Ishikawa (cell line): ENCODE results near the gene ZNF367.

Experiments used
- CEBPB ChIP-seq: IDR thresholded peaks from 2 replicates; pipeline ENCODE4 v1.6.1; 2012
- CREB1 ChIP-seq: IDR thresholded peaks from 2 replicates; pipeline ENCODE4 v1.6.1; 2012; ENCODE audit warnings: low read depth
- EGR1 ChIP-seq: IDR thresholded peaks from 2 replicates; pipeline ENCODE4 v1.6.1; 2012
- EP300 ChIP-seq: IDR thresholded peaks from 2 replicates; pipeline ENCODE4 v1.6.1; 2012; ENCODE audit warnings: borderline replicate concordance
- FOXM1 ChIP-seq: IDR thresholded peaks from 2 replicates; pipeline ENCODE4 v1.6.1; 2012; ENCODE audit warnings: low read depth, borderline replicate concordance
- NFIC ChIP-seq: IDR thresholded peaks from 2 replicates; pipeline ENCODE4 v1.6.1; 2012
- RAD21 ChIP-seq: IDR thresholded peaks from 2 replicates; pipeline ENCODE4 v1.6.1; 2012; ENCODE audit warnings: low read depth
- REST ChIP-seq: IDR thresholded peaks from 2 replicates; pipeline ENCODE4 v1.6.1; 2012; ENCODE audit warnings: low read depth, mild to moderate bottlenecking
- TAF1 ChIP-seq: IDR thresholded peaks from 2 replicates; pipeline ENCODE4 v1.6.1; 2012; ENCODE audit warnings: low read depth, mild to moderate bottlenecking
- TCF12 ChIP-seq: IDR thresholded peaks from 2 replicates; pipeline ENCODE4 v1.6.1; 2012; ENCODE audit warnings: low read depth
- TEAD4 ChIP-seq: IDR thresholded peaks from 2 replicates; pipeline ENCODE4 v1.6.1; 2012
- YY1 ChIP-seq: IDR thresholded peaks from 2 replicates; pipeline ENCODE4 v1.6.1; 2012; ENCODE audit warnings: low read depth
- ZBTB7A ChIP-seq: IDR thresholded peaks from 2 replicates; pipeline ENCODE4 v1.6.1; 2012; ENCODE audit warnings: low read depth
- TF ChIP-seq, protein P1 (sequence below): IDR thresholded peaks from 2 replicates; pipeline ENCODE4 v1.6.1; 2012
- TF ChIP-seq, protein P2 (sequence below): IDR thresholded peaks from 2 replicates; pipeline ENCODE4 v1.6.1; 2012

Gene ZNF367

DNA sequence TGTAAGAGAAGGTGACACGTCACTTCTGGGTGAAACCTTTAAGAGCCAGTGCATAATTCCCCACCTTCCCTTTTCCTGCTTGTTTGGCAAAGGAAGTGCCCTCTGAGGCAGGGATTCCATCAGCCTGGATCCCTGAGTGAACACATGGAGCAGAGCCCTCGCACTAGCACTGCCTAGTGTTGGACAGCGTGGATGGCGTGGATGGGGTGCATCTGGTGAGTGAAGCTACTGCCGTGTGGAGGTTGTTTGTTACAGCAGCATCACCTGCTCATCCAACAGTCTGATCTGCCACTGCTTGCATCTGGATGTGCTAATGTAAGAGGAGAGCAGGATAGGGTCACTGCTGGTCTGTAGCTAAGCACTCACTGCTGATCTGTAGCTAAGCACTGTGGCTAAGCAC lies 69.9 kb downstream of the ZNF367 start:
- TF ChIP-seq TCF12 (no peak), REST (no peak), TEAD4 (no peak), EGR1 (no peak), FOXM1 (no peak), NFIC (no peak), RAD21 (no peak), TAF1 (no peak), ZBTB7A (no peak), CREB1 (no peak), CEBPB (no peak), EP300 (no peak), YY1 (no peak)
- TF ChIP-seq, protein P1, sequence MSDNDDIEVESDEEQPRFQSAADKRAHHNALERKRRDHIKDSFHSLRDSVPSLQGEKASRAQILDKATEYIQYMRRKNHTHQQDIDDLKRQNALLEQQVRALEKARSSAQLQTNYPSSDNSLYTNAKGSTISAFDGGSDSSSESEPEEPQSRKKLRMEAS: no peak
- TF ChIP-seq, protein P2, sequence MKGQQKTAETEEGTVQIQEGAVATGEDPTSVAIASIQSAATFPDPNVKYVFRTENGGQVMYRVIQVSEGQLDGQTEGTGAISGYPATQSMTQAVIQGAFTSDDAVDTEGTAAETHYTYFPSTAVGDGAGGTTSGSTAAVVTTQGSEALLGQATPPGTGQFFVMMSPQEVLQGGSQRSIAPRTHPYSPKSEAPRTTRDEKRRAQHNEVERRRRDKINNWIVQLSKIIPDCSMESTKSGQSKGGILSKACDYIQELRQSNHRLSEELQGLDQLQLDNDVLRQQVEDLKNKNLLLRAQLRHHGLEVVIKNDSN: no peak

DNA sequence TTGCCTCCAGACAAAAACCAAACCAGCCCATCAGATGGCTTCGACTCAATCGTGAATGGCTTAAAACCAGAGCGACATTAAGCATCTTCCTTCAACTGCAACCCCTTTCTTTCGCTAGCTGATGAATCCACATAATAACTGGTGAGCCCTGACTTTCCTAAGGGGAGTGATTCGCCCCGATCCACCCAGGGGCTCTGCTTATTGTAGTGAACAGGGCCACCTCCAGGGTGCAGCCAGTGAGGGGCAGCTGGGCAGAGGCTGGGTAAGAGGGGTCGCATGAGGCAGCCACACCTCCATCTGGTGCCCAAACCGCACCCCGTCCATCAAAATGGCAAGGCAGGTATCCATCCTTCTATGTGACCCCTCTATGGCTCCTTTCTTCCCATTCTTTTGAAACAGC lies 72.6 kb downstream of the ZNF367 start:
- no peak for TF ChIP-seq TAF1
- TF ChIP-seq TEAD4: no peak
- TF ChIP-seq EGR1: no peak

GRCh38 chr9:96344458-96345180 lies 73.6 kb downstream of the ZNF367 start:
- TF ChIP-seq, protein P2: peak; percentile 76
- no peak for TF ChIP-seq YY1

DNA sequence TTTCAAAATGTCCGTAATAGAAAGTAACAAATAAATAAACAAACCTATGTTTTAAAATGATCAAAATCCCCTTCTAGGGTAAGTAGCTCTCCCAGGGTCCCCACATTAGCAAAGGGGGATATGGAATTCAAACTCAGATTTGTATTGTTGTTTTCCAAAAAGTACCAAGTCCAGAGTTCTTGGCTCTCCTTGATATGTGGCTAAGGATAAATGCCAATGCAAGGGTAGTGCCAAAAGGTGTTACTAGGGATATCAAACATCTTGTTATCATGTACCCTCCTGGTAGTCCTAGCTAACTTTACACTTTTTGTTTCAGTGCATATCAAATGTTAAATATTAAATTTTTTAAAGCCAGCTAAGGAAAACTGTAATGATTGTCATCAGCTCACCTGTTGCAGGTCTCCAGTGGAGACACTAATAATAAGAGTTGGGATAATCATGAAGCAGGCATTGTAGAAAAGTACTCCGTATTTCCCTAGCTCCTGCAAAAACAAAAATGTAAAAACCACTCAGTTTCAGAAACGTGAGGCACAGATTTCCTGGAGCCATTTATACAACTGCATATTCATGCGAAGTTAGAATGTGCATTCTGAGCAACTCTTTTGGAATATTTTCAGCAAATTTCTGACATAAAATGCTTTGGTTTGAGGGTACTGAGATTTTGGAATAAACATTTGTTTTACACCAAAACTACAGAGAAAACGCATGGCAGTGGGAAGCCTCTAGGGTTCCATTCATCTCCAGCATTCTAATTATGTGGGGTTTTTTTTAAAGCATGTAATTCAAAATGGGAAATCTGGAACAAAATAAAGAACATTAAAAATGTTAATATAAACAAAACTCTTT lies 74.4 kb downstream of the ZNF367 start:
- TF ChIP-seq RAD21 (no peak), FOXM1 (no peak), CREB1 (no peak), ZBTB7A (no peak), TEAD4 (no peak), YY1 (no peak), REST (no peak), NFIC (no peak), CEBPB (no peak), TAF1 (no peak)
- TF ChIP-seq, protein P1: no peak
- TF ChIP-seq, protein P2: no peak

GRCh38 chr9:96342571-96343245 lies 75.5 kb downstream of the ZNF367 start:
- TF ChIP-seq TCF12 (no peak), FOXM1 (no peak), ZBTB7A (no peak), EGR1 (no peak), TAF1 (no peak), CEBPB (no peak), NFIC (no peak), REST (no peak), CREB1 (no peak), RAD21 (no peak), EP300 (no peak), TEAD4 (no peak), YY1 (no peak)
- TF ChIP-seq, protein P1: no peak
- TF ChIP-seq, protein P2: no peak
